Ureter (tissue), 1 donor: ENCODE results near the gene MAP1LC3B. TPM values are rescaled to one million over a fixed set of nuclear protein-coding genes. Genes with fewer than 3 reads are reported as not detected.

Experiments used
- DNase-seq: peaks from one replicate; pipeline ENCODE4 v3.0.0-alpha.2; 2020; ENCODE audit warnings: low spot score
- total RNA-seq: library from RNA; stranded (reverse); gene quantifications from one replicate; pipeline ENCODE4 v1.2.4, GENCODE V29; 2023
- donor health status: DM: yes; HTN: yes; CAD: no.

MAP1LC3B gene
- total RNA-seq: 38.3 TPM

DNA sequence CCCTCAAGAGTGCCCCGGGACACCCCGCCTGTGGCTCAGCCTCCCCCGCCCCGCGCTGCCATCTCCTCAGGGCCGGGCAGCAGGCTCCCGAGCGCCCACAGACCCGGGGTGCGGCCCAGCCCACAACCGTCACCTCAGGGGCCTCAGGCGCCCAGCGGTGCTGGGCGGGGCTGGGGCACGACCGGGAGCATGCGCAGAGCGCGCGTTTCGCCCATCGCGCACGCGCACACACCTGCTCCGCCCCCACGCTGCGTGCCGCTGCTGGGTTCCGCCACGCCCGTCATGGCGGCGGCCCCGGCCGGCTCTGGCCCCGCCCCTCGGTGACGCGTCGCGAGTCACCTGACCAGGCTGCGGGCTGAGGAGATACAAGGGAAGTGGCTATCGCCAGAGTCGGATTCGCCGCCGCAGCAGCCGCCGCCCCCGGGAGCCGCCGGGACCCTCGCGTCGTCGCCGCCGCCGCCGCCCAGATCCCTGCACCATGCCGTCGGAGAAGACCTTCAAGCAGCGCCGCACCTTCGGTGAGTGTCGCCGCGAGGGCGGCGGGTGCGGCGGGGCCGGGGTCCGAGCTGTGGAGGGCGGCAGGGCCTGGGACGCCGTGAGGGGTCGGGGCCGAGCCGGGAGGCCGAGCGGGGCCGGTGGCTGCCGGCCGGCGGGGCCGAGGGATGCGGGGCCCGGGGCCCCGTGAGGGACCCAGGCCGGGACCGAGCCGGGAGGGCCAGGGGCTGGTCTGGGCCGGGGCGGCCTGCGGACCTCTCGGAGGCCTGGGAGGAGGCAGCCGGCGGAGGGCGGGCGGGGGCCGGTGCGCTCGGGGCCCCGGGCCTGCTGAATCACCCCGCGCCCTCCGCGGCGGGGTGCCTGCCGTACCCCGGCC lies at the start of gene MAP1LC3B:
Gene MAP1LC3B, plus strand, starts transcription at position 387 of the 871 bp plus-strand sequence. Its CDS starts 92 bp downstream, at position 479.
- DNase-seq: peak; percentile 97

DNA sequence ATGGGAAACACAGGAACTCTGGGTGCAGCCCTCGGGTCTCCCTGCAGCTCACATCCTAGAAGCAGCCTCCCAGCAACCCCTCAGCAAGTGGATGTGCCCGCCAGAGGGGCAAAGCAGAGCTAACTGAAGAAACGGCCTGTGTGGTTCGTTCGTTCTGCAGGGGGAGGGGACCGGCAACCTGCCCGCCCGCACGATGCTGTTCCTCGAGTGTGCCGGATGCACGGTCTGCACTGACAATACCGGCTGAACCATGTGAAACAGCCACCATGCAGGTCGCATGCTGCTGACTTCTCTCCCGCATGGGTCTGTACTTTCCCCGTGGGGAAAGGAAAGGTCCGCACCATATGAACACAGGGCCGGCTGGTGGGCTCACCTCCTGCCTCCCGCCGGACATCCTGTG lies 49.6 kb upstream of the MAP1LC3B start:
- DNase-seq: no peak

DNA sequence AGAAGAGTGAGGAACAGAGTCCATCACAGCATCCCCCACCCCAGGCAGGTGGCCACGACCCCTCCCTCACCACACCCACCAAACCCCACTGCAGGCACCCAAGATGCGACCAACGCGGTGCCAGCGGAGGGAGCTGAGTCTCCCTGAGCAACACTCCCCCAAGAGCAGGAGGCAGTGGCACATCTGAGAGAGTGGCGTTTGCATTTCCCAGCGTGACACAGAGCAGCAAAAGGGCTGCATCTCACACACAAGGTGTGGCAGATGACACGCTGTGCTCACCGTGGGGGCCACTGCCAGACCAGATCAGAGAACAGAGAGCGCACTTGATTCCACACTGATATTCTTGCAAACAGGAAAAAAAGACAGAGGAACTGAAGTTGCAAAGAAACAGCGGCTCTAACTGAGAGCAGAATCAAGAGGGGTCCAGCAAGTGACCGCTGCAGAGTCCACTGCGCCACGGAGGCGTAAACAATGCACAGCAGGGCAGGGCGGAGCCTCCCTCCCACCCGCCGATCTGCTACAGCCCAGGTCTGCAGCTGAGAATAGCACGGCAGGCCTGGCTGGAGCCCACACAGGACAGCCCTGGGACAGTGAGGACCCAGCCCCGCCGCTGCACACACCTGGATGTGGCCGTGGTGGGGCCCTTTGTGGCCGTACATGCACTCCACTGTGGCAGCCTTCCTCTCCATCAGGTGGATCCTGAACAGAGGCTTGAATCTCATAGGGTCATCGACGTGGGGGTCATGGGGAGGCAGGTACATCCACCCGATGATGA lies 49.0 kb upstream of the MAP1LC3B start:
- DNase-seq: no peak

DNA sequence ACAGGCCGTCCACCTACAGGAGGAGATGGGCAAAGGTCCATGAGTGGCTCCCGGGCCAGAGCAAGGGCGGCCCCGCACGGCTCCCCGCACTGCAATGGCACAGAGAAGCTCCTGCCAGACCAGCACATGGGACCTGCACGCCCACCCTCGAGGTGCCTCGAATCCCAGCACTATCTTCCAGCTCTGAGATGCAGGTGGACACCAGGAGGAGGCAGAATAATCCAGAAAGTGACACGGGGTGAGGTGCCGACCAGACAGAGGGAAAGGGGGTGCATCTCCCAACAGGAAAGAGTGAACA lies 48.4 kb upstream of the MAP1LC3B start:
- DNase-seq: no peak

DNA sequence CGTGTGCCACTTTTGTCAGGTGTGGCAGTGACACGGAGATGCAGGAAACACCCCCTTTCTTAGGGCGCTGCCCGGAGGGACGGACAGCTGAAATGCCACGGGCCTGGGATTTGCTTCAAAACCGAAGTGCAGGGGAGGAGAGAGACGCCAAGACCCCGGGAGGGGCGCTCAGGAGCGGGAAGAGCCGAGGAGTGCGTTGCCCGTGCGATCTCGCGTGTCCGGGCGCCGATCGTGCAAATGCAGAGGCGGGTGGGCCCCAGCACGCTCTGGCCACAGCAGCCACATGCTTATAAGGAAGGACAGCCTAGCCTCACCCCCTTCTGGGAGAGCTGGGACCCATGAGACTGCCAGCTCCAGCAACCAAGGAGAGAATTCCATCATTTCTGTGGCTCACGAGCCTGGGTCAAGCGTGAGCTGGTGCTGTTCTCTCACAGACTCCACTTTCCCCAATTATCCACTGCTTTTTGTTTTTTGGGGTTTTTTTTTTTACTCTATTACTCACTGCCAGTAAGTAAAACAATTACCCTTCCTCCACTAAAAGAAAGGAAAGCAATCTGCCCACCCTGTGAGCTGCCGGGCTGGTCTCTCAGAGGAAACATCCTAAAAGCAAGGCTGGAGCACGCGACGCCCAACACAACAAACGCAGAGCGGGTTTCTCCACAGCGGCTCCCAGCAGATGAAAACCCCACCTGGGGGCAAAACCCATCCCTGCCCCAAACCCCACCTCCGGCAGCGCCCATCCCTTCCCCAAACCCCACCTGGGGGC lies 47.8 kb upstream of the MAP1LC3B start:
- DNase-seq: no peak

DNA sequence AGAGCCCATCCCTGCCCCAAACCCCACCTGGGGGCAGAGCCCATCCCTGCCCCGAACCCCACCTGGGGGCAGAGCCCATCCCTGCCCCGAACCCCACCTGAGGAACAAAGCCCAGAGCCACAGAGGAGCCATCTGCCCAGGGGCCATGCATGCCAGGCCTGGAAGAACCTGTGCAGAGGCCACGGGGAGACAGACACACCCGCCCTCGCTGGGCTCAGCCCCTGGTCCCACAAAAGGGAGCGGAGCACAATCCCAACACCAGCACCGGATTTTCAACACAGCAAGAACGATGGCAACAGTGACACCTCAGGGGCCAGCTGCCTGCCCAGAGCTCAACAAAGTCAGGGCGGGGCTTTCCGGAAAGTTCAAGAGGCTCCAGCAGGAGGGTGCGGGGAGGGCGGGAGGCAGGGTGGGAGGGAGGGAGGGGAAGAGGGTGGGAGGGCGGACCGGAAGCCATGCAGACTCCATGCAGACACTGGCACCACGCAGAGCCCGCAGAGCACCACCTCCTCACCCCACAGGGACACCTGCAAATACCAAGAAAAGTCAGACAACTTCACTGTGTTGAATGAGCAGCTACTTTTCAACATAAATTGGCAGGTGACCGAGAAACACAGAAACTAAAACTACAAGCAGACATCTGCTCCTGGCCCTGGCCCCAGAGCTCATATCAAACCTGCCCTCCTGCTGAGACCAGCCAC lies 47.1 kb upstream of the MAP1LC3B start:
- DNase-seq: no peak

DNA sequence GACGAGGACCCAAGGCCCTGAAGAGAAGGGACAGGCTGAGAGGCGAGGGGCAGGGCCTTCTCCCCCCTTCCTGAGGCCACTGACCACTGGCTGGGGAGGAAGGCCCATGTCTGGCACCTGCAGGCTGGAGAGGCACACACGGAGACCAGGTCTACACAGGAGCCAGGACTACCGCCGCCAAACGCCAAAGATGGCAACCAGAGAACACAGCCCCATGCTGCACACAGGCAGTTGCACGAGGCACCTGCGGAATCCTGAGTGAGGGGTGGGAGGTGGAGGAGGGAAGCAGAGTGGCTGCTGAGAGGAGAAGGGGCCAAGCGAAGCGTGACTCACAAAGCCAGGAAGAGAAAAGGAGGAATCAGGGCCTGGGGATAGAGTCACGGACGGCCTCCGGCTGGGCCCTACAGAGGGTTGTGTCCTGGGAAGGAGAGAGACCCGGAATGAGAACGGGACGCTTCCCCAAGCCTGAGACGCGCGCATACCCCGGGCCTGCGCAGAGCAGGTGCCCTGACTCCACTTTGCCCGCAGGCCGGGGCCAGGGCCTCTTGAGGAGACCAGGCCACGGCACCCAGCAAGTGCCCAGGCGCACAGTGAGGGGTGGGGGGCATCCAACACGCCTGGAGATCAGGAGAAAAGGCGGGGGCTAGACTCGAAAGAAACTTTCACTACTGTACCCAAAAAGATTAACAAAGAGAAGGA lies 46.3 kb upstream of the MAP1LC3B start:
- no peak for DNase-seq

DNA sequence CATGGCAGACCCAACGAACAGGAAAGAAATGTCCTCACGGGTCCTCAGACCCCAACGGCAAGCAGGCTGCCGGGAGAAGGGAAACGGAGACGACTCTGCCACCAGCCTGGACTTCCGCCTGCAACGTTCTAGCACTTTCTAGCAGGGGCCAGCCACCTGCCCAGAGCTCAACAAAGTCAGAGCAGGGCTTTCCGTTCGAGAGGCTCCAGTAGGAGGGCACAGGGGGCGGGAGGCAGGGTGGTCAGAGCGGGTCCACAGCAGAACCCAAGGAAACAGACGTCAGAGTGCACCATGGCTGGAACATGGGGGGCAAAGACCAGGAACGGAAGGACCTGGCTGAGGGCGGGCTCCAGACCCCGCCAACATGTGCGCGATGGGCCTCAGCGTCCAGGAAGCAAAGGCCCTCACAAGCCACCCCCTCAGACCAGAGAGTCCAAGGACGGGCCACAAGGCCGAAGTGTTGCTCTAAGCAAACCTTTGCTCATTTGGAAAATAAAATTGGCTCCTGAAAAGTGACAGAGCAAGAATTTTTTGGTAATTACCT lies 45.5 kb upstream of the MAP1LC3B start:
- no peak for DNase-seq

DNA sequence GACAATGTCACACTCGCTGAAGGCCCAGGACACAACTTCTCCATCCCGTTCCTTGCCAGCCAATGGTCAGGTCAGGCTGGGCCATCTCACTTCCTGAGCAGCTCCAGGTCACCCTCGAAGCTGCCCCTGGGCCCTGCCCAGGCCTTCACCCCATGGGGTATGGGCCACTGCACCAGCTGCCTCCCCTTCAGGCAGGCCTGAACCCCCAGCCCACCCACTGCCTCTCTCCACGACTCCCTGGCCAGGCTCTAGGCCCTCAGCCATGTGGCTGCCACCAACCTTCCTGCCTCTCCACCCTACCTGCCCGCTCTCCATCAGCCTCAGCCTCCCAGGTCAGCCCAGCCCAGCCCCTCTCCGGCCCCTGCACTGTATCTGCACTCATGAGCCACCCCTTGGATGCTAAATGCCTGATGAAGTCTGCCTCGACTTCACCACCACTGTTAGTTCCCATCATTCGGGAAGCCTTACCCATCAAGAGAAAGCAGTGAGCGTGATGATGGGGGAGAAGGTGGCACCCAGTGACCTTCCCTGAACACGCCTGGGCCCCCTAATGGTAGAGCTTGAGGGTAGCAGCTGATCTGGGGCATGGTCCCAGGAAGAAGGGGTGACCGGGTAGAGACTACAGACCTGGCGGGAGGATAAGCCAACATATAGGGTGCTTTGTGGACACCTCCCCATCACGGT lies 44.1 kb upstream of the MAP1LC3B start:
- DNase-seq: no peak

DNA sequence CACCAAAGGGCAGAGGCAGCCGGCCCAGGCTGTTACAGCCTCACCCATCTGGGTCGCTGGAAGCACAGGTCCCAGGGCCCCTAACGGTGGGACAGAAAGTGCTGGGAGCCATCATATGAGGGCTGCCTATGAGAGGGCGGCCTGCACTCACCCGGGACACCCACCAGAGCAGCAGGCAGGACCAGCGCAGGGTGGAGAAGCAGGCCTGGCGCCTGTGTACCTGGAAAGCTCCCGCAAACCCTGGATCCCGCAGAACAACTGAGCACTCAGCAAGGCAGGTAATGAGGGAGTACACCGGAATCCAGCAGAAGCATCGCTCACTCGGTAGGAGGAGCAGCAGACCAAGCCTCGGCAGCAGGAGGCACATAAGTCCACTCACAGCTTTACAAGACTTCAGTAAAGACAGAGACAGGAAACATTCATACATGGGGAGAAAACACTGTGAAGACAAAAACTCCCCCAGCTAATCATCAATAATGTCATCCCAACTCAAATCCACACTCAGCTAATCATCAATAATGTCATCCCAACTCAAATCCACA lies 43.4 kb upstream of the MAP1LC3B start:
- no peak for DNase-seq

DNA sequence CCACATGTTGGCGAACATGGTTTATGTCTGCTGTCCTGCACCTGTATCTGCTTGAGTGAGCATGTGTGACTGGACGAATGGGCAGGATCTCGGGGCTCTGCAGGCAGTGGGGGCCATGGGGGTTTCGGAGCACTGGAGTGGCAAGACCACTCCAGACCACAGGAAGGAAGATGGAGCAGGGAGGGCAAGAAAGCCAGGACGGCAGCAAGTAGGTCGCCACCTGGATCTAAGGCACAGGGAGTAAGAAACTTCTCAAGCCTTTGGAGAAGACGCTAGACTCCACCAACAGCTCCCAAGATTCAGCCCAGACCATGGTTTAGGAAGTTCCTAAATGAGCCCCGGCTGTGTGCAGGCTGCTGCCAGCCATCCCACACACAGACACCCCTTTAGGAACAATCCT lies 42.1 kb upstream of the MAP1LC3B start:
- DNase-seq: no peak

DNA sequence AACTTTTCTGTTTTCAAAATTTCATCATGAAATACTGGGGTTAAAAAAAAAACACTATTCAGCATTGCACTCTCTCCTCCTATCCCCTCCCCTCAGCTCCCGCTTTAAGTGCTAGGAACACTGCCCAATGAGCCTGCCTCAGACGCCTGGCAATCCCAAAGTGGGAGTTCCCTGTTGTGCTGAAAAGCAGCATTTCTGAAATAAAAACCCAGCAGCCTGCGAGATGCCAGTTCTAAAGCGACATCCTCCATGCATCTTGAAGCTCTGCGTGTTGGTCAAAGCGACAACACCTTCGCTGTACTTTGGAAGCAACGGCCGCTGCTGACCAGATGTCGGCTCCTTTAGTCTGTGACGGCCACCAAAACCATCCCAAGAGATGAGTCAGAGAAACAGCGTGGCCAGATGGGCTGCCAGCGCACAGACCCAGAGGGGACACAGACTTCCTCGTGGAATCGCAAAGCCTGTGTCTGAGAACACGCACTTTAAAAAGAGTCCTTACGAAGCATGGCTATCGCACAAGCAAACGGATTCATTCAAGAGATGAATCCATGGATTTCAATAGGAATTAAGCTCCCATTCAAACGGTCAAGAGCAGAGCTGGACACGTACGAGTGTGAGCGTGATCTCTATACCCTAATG lies 41.3 kb upstream of the MAP1LC3B start:
- DNase-seq: no peak

DNA sequence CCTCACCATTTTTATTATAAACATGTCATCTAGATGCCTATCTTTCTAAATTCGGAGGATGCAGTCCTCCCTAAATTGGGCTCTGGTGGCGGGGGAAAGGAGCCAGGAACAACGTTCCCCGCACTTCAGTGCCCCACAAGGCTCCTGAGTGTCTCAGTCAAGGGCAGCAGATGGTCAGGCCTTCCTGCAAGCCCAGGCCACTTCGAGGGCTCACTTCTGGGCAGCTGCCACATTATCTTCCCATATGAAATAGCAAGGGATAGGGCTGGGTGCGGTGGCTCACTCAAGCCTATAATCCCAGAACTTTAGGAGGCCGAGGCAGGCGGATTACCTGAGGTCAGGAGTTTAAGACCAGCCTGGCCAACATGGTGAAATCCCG lies 40.8 kb upstream of the MAP1LC3B start:
- no peak for DNase-seq

DNA sequence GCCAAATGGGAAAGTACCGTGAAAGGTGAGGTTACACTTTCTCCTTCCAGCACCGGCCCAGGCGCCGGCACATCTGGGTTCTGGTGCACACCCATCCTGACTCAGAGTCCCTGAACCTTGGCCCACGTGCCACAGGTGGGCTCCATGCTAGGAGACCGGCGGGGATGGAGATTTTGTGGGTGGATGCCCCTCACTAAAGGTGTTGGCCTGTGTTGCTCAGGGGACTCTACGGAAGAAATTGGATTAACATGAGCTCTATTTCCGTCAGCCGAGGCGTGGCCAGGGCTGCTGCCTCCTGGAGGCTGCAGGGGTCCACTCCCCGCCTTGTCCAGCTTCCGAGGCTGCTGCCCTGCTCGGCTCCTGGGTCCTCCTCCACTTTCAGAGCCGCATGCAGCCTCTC lies 39.3 kb upstream of the MAP1LC3B start:
- DNase-seq: no peak

DNA sequence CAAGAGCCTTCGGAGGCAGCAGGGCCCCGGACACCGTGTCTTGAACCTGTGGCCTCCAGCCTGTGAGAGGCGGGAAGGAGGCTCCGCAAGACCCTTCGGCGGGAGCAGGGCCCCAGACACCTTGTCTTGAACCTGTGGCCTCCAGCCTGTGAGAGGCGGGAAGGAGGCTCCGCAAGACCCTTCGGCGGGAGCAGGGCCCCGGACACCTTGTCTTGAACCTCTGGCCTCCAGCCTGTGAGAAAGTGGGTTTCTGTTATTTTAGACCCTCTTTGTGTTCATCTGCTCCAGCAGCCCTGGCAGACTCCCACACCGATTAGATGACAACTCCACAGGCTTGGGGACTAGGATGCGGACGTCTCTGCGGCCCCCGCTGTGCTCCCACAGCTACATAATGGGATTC lies 38.5 kb upstream of the MAP1LC3B start:
- DNase-seq: no peak

DNA sequence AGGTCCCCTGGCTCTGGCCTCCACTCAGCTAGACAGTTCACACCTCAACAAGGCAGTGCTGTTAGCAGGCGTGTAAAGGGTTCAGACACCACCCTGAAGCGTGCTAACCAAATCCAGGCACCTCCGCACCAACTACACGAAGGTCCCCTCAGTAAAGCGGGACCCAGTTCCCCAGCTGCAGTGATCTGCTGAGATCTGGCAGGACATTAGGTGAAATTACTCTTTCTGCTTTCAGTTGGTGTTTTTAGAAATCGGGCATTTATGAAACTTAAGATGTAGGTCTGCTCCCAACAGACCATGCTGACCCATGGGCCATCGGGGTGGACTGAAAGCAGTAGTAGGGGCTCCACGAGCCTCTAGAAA lies 35.7 kb upstream of the MAP1LC3B start:
- DNase-seq: no peak

DNA sequence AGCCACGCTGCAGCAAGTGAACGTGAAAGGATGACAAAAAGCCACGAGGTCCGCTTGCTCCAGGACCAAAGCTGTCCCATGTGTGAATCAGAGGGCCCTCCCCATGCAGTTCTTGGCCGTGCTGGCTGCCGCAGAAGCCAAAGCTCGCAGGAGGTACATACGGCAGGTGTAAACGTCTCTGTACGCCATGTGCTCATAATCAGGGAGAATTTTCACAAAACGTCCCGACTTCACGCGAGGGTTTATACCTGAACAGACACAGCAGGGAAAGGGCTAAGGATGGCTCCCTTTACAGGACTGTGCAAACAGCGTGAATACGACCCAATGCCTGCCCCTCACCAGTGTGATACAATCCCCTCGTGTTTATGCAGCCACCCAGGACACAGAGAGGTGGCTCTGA lies 33.9 kb upstream of the MAP1LC3B start:
- DNase-seq: no peak

DNA sequence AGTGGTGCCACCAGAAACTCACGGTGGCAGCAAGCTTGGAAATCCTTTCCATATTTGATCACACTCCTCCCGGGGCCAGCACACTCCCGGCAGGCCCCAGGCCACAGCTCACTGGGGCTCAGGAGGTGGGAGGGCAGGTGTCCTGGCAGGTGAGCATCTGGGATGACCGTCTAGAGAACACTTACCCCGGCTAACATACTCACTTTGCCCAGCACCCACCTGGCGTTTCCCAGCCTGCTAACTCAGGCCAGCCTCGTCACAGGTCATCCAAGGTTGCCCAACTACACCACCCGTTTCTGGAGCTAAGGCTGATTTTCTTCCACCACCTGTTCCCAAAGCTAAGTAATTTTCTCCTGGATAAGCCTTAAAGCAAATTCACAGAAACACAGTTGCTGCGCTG lies 33.4 kb upstream of the MAP1LC3B start:
- DNase-seq: no peak

DNA sequence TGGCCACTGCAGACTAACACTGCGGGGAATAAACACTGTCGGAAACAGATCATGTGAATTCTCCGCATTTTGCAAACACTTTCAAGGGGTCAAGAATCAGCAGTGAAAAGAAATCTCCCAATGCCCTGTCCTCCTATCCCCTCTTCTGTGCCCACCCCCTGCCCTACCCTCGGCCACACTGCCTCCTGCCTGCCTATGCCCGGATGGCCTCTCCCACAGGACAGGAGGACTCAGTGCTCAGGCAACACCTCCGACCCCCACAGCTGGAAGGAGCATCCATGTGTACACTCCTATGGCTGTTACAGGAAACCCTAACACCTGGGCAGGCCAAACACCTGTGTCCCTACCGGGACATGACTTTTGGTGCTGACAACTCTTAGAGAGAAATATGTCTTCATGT lies 33.0 kb upstream of the MAP1LC3B start:
- no peak for DNase-seq
